Amniotic epithelial cell (primary cell): ENCODE measurements around the gene RUNX1.
"Not testable (repeated sequence)": the region's sequence is repeated elsewhere in the genome, so short reads cannot be mapped to it uniquely, and the experiment has no call there.

Experiments
- DNase-seq: peaks from one replicate; pipeline ENCODE4 v3.0.0-alpha.2; 2010; ENCODE audit warnings: low read depth

RUNX1 gene

GRCh38 chr21:34806423-34806822, 242.7 kb downstream of the RUNX1 start:
- no peak for DNase-seq

- DNase-seq = no peak
These were observed 243.9 kb downstream of the RUNX1 start for GRCh38 chr21:34805157-34805556.

- not testable (repeated sequence) for DNase-seq
These were observed 244.5 kb downstream of the RUNX1 start for GRCh38 chr21:34804584-34804983.

- no peak for DNase-seq
These were observed 245.2 kb downstream of the RUNX1 start for GRCh38 chr21:34803782-34804370.

DNA sequence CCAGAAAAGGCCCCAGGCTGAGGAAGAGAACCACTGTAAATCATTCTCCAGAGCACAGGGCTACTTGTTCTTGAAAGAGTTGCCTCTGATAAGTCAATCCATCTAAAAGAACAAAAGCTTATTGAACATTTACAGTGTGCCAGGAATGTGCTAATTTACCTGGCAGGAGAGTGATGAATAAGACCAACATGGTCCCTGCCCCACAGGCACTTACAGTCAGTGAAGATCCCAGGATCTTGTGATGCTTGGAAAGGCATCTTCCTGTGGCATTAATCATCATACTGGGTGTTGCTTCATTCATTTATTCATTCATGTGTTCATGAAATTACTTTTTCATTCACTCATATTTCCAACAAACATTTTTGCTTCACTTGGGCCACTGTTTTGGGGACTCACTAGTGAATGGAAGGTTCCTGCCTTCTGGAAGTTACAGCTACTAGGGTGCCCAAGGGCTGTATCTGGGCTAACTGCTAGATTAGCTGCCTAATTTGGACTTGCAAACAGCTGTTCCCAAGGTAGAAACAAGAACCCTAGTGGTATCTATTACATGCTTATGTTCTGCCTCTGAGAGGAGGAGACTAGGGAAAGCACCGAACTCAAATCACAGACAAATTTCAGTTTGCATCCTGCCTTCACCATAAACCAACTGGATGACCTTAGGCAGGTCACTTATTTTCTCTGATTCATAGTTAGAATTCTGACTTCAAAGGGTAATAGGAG, 246.8 kb downstream of the RUNX1 start:
- peak; percentile 52 for DNase-seq

DNA sequence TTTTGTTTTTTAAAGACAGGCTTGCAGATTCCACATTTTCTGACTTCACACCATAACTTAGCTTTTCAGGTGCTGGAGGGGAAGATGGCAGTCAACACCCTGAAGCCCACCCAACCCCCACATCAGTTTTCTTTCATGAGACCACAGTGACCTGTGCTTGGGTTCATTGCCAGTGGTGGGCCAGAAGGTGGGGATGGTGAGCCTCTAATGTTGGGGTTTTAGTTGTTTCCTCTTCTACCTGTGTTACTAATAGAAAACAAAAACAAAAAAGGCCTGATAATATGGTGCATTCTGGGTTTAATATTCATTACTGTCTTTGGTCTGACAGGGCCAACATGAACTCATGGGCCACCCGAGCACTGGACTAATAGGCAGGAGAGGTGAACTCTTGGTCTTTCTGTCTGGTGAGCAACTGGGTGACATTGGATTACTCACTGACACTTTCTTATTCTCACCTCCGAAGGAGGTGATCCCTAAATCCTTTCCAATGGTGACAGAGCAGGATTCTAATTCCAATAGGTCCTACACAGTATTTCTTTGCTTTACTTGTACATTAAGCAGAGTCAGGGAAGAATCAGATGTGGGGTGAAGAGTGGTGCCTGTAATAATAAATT, 247.5 kb downstream of the RUNX1 start:
- peak; percentile 57 for DNase-seq

GRCh38 chr21:34800797-34801518, 248.1 kb downstream of the RUNX1 start:
- DNase-seq = peak; percentile 74

- no peak for DNase-seq
These were observed 250.0 kb downstream of the RUNX1 start for GRCh38 chr21:34799092-34799491.

GRCh38 chr21:34797921-34798535, 251.1 kb downstream of the RUNX1 start:
- peak; percentile 44 for DNase-seq

DNA sequence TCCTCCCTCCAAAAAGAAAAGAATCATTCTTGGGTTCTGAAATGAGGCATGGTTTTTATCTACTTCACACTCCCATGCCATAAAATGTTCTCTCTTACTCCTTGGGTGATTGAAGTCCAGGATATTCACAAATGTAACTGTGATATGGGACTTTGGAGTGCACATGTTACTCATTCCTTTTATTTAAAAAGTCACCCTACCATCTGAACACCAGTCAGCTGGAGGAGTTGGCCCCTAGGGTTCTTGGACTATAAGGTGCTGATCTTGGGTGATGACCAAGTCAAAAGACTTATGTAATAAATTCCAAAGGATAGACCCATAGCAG, 251.9 kb downstream of the RUNX1 start:
- no peak for DNase-seq

GRCh38 chr21:34796518-34797200, 252.4 kb downstream of the RUNX1 start:
- DNase-seq = peak; percentile 36

- DNase-seq = peak; percentile 83
These were observed 253.4 kb downstream of the RUNX1 start for GRCh38 chr21:34795548-34796180.

GRCh38 chr21:34795175-34795547, 253.9 kb downstream of the RUNX1 start:
- peak; percentile 52 for DNase-seq

- DNase-seq = no peak
These were observed 254.4 kb downstream of the RUNX1 start for GRCh38 chr21:34794686-34795085.

DNA sequence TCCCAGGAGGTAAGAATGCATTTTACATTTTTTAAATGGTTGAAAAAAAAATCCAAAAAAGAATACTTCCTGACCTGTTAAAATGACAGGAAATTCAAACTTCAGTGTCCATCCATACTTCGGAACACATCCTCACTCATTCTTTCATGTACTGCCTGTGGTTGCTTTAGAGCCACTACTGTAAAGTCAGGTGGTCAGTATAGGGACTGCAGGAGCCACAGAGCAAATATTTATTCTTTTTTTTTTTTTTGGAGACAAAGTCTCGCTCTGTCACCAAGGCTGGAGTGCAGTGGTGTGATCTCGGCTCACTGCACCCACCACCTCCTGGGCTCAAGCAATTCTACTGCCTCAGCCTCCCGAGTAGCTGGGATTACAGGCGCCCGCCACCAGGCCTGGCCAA, 255.6 kb downstream of the RUNX1 start:
- no peak for DNase-seq

DNA sequence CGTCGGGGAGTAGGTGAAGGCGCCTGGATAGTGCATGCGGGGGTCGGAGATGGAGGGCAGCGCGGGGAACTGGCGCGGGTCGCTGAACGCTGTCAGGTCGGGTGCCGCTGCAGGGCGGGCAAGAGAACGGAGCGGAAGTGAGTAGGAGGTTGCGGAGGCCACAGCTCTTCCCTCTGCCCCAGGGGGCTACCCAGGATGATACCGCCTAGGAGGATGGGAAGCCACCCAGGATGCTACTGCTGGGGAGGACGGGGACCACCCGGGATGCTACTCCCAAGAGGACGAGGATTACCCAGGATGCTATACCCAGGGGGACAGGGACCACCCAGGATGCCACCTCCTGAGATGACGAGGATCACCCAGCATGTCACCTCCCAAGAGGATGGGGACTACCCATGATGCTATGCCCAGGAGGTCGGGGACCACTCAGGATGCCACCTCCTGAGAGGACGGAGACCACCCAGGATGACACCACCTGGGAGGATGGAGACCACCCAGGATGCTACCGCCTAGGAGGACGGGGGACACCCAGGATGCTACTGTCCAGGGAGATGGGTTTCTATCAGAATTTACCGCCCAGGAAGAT, 256.5 kb downstream of the RUNX1 start:
- no peak for DNase-seq

DNA sequence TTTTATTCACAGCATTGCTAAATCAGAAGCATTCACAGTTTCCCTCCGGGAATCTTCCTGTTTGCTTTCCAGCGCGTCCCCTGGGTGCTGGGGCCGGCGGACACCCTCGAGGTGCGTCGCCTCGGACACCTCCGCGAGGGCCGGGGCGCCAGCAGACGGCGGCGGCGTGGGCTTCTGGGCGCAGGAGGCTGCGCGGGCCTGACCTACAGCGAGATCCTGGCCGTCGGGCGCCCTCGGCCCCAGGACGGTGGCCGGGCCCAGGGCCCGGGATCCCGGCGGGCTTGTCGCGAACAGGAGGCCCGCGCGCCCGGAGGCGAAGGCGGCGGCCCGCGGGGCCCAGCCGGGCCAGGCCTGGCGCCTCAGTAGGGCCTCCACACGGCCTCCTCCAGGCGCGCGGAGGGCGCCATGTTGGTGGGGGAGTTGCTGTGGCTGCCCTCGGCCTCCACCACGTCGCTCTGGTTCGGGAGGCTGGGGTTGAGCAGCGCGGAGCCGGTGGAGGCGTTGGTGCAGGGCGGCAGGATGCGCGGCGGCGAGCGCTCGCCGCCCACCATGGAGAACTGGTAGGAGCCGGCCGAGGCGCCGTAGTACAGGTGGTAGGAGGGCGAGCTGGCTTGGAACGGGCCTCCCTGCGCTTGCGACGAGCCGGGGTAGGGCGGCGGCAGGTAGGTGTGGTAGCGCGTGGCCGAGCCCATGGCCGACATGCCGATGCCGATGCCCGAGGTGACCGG, 257.2 kb downstream of the RUNX1 start:
- DNase-seq = no peak

GRCh38 chr21:34790834-34791233, 258.3 kb downstream of the RUNX1 start:
- DNase-seq = no peak

GRCh38 chr21:34790341-34790740, 258.8 kb downstream of the RUNX1 start:
- no peak for DNase-seq

GRCh38 chr21:34788879-34789278, 260.2 kb downstream of the RUNX1 start:
- DNase-seq = no peak
